Activated naive CD8-positive, alpha-beta T cell treated with anti-CD3 and anti-CD28 coated beads, Interleukin-2, amount 50 U/mL, for 24 hours (primary cell): ENCODE data around the gene MRFAP1.

Experiments
- ATAC-seq: fragments of 150-1000 bp; cut with Tn5 transposase; one replicate; pipeline ENCODE4 v1.10.0; 2021
- DNase-seq: peaks from one replicate; pipeline ENCODE4 v3.0.0; 2021
- H3K27ac Mint-ChIP-seq: one replicate; pipeline ENCODE4 v1.8.0; 2021; ENCODE audit warnings: mild to moderate bottlenecking, mixed read lengths
- H3K27me3 Mint-ChIP-seq: one replicate; pipeline ENCODE4 v1.8.0; 2021; ENCODE audit warnings: mixed read lengths
- H3K36me3 Mint-ChIP-seq: one replicate; pipeline ENCODE4 v1.8.0; 2021; ENCODE audit warnings: low read depth, mixed read lengths
- H3K4me1 Mint-ChIP-seq: one replicate; pipeline ENCODE4 v1.8.0; 2021; ENCODE audit warnings: mixed read lengths
- H3K4me3 Mint-ChIP-seq: one replicate; pipeline ENCODE4 v1.8.0; 2021; ENCODE audit warnings: mild to moderate bottlenecking, moderate library complexity, mixed read lengths
- H3K9me3 Mint-ChIP-seq: one replicate; pipeline ENCODE4 v1.8.0; 2021; ENCODE audit warnings: mixed read lengths

MRFAP1 gene

DNA sequence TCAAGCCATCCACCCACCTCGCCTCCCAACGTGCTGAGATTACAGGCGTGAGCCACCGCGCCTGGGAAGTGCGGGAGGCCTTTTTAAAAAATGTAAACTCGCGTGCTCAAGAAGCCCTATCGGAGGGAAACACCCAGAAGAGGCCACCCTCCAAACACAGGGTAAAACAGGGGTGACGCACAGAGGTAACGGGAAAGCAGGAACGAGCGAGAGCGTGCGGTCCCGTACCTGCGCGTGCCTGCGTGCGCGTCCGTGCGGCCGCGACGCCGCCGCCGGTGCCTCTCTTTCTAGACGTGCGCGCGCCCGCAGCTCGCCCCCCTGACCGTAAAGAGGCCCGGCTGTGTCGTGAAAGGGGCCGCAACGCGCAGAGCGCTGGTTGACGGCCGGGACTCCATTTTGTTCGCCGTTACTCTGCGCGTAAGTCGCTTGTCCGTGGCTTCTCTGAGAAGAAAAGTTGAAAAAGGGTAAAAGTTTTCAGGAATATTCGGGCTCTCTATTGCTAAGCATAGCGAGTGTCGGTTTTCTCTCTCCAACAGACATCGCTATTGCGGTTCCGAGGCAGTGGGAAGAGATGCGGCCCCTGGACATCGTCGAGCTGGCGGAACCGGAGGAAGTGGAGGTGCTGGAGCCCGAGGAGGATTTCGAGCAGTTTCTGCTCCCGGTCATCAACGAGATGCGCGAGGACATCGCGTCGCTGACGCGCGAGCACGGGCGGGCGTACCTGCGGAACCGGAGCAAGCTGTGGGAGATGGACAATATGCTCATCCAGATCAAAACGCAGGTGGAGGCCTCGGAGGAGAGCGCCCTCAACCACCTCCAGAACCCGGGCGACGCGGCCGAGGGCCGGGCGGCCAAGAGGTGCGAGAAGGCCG lies at the start of gene MRFAP1:
Gene MRFAP1, plus strand, starts transcription at position 394 of the 872 bp plus-strand sequence. Its CDS starts 178 bp downstream, at position 572.
- ATAC-seq = peak; percentile 92
- Mint-ChIP-seq H3K27ac (peak within 1 kb of the TSS; percentile 99), H3K27me3 (no peaks in the 10 kb centered on the region), H3K9me3 (no peaks in the 10 kb centered on the region), H3K36me3 (peaks cover 36% of the 10 kb centered on the region), H3K4me1 (peaks cover 34% of the 10 kb centered on the region), H3K4me3 (peak within 1 kb of the TSS; percentile 96)
- peak; percentile 93 for DNase-seq

DNA sequence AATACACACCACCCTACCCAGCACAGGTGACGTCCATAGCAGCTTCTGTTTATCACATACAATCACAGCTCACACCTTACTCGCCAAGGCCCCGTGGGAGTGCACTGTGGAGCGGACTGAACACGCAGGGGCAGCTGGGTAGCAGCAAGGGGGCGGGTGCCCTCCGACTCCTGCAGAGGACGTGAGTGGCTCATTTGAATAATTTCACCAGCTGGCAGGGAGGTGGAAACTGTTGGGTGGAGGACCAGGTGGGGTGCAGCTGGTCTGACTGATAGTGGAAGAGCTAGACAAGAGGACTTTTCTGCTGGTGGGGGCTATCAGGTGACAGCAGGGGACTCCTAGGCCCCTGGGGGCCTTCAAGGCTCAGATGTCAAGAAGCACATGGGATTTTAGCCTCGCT lies 49.2 kb upstream of the MRFAP1 start:
- no peak overlapping the region for H3K27ac Mint-ChIP-seq
- DNase-seq (no peak), ATAC-seq (no peak)
- no peaks in the 10 kb centered on the region for H3K4me1 Mint-ChIP-seq
- H3K36me3 Mint-ChIP-seq = peaks cover 3% of the 10 kb centered on the region
- H3K9me3 Mint-ChIP-seq = no peaks in the 10 kb centered on the region
- H3K27me3 Mint-ChIP-seq = no peaks in the 10 kb centered on the region
- H3K4me3 Mint-ChIP-seq = no peak overlapping the region

DNA sequence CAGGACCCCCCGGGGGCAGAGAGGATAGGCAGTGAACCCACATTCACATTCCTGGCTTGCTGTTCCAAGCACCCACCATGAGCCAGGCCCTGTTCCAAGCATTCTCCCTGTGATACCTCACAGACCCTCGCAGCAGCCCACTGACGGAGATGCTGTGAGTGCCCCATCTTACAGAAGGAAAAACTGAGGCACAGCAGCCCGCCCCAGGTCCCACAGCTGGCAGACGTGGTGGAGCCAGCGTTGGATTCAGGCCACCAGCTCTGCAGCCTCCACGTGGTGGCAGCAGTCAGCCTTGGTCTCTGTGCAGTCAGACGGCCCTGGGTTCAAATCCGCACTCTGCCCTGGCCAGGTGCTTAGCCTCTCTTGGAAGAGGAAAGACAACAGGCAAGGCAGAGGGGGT lies 48.7 kb upstream of the MRFAP1 start:
- Mint-ChIP-seq H3K9me3 (no peaks in the 10 kb centered on the region), H3K27ac (no peak overlapping the region), H3K4me3 (no peak overlapping the region), H3K36me3 (peaks cover 3% of the 10 kb centered on the region), H3K27me3 (no peaks in the 10 kb centered on the region), H3K4me1 (no peaks in the 10 kb centered on the region)
- DNase-seq (no peak), ATAC-seq (no peak)

DNA sequence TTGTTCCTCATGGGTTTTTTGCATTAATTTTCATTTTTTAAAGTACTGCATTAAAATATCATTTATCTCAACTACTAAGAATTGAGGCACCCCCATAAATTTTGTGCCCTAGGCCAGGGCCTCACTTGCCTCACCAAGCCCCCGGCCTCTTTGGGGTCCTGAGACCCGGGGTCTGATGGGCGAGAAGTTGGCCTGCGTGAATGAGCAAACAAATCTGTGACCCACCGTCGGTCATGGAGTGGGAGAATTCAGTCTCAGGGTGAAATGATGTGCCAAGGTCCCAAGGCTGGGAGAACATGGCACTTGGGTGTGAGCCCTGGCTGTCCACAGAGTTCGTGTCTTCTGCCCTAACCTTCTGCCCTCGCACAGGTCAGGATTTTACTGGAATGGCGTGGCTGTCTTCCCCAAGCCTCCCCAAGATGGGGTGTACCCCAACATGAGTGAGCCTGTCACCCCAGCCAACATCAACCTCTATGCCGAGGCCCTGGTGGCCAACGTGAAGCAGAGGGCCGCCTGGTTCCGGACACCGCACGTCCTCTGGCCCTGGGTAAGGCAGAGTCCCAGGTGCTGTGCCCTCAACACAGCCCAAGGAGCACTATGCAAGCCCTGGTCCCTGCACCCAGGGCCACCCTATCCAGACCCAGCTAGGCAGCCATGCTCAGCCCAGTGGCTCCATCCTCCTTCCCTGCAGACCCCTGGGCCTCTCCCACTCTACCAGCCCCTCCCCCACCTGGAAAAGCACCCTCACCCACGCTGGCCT lies 47.5 kb upstream of the MRFAP1 start:
- Mint-ChIP-seq H3K36me3 (peaks cover 3% of the 10 kb centered on the region), H3K27ac (no peak overlapping the region), H3K27me3 (no peaks in the 10 kb centered on the region)

DNA sequence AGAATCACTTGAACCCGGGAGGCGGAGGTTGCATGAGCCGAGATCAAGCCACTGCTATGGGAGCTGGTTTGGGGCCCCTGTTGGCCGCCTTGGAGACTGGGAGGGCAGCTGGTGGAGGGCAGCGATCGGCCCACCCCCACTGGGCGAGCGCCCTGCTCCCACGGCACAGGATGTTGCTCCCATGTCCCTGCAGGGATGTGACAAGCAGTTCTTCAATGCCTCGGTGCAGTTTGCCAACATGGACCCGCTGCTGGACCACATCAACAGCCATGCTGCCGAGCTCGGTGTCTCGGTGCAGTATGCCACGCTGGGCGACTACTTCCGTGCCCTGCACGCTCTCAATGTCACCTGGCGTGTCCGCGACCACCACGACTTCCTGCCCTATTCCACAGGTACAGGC lies 46.1 kb upstream of the MRFAP1 start:
- no peaks in the 10 kb centered on the region for H3K27me3 Mint-ChIP-seq
- no peak overlapping the region for H3K4me3 Mint-ChIP-seq
- no peak overlapping the region for H3K27ac Mint-ChIP-seq
- no peaks in the 10 kb centered on the region for H3K9me3 Mint-ChIP-seq
- ATAC-seq (no peak), DNase-seq (no peak)
- H3K36me3 Mint-ChIP-seq = peaks cover 3% of the 10 kb centered on the region
- no peaks in the 10 kb centered on the region for H3K4me1 Mint-ChIP-seq

More for the DNA sequence above, 47.5 kb upstream of the MRFAP1 start:
- DNase-seq (no peak), ATAC-seq (no peak)
- no peaks in the 10 kb centered on the region for H3K4me1 Mint-ChIP-seq
- H3K4me3 Mint-ChIP-seq = no peak overlapping the region
- no peaks in the 10 kb centered on the region for H3K9me3 Mint-ChIP-seq

DNA sequence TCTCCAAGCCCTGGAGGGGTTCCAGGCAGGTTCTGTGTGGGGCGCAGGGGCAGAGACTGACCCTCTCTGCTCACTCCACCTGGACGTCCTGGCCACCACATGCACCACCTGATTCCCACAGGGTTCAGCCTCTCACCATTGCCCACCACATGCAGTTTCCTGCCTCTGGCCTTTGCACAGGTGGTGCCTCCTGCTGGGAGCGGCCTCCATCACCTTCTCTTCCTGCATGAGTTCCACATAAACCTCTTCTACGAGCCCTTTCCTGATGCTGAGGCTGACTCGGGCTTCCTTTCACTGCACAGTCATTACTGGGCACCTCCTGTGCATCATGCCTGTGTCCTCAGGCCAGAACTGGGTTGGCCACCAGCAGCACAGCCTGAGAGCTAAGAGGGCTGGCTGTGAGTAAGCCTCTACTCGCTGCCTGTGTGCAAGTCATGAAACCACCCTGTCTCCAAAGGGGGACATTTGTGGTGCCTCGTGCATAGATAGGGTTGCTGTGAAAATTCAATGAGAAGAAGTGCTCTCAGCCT lies 45.6 kb upstream of the MRFAP1 start:
- Mint-ChIP-seq H3K36me3 (peaks cover 3% of the 10 kb centered on the region), H3K27me3 (no peaks in the 10 kb centered on the region), H3K9me3 (no peaks in the 10 kb centered on the region), H3K4me1 (no peaks in the 10 kb centered on the region), H3K4me3 (no peak overlapping the region), H3K27ac (no peak overlapping the region)
- ATAC-seq (no peak), DNase-seq (no peak)

DNA sequence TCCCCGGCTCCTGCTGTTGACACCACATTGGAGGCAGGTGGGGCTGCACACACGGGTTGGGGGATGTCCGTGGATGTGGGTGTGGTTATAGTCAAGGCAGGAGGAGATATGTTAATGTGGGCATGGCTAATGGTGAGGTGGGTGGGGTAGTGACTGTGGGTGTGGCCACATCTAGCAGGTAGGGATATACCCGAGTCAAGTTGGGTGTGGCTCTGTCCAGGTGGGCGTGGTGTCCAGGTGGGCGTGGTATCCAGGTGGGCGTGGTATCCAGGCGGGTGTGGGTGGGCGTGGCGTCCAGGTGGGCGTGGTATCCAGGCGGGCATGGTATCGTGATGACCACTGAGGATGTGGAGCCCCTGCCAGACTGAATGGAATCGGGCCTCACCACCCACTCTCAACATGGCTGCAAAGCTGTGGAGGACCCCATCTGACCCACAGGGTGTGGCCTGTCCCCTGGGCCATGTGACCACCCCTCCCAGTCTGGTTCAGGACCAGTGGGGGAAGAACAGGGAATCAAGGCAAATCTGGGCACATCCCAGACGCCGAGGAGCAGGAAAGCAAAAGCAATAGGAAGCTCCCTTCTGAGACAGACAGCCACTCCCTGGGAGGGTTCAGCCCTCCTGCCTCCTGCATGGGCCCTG lies 44.5 kb upstream of the MRFAP1 start:
- Mint-ChIP-seq H3K9me3 (no peaks in the 10 kb centered on the region), H3K4me3 (no peak overlapping the region), H3K4me1 (no peaks in the 10 kb centered on the region), H3K27ac (no peak overlapping the region), H3K36me3 (peaks cover 5% of the 10 kb centered on the region), H3K27me3 (no peaks in the 10 kb centered on the region)
- ATAC-seq (peak; percentile 30), DNase-seq (no peak)

DNA sequence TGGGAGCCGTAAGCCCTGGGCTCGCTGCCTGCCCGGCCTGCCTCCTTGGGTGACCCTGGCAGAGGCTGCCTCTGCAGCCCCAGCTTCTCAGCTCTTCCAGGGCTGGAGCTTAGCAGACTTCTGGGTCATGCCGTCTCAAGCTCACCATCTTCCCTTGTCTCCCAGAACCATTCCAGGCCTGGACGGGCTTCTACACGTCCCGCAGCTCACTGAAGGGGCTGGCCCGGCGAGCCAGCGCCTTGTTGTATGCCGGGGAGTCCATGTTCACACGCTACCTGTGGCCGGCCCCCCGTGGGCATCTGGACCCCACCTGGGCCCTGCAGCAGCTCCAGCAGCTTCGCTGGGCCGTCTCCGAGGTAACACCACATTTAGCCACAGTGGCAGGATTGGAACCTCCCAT lies 43.5 kb upstream of the MRFAP1 start:
- H3K27me3 Mint-ChIP-seq = no peaks in the 10 kb centered on the region
- H3K4me1 Mint-ChIP-seq = no peaks in the 10 kb centered on the region
- no peak overlapping the region for H3K4me3 Mint-ChIP-seq
- H3K36me3 Mint-ChIP-seq = peaks cover 10% of the 10 kb centered on the region
- H3K9me3 Mint-ChIP-seq = no peaks in the 10 kb centered on the region
- DNase-seq = no peak
- no peak for ATAC-seq
- H3K27ac Mint-ChIP-seq = no peak overlapping the region

DNA sequence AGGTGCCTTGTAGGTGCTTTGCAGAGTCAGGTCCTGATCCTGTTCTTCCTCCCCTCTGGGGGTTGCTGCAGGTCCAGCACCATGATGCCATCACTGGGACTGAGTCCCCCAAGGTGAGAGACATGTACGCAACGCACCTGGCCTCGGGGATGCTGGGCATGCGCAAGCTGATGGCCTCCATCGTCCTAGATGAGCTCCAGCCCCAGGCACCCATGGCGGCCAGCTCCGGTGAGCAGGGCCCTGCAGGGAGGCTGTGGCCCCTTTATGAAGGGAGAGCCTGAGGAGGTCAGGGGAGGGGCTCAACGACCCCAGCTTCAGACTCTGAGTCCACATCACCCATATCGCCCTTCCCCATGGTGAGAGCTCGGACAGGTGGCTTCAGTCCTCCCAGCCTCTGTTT lies 42.4 kb upstream of the MRFAP1 start:
- no peaks in the 10 kb centered on the region for H3K27me3 Mint-ChIP-seq
- DNase-seq = no peak
- H3K27ac Mint-ChIP-seq = no peak overlapping the region
- H3K4me1 Mint-ChIP-seq = no peaks in the 10 kb centered on the region
- H3K4me3 Mint-ChIP-seq = no peak overlapping the region
- peaks cover 16% of the 10 kb centered on the region for H3K36me3 Mint-ChIP-seq
- no peaks in the 10 kb centered on the region for H3K9me3 Mint-ChIP-seq
- no peak for ATAC-seq

DNA sequence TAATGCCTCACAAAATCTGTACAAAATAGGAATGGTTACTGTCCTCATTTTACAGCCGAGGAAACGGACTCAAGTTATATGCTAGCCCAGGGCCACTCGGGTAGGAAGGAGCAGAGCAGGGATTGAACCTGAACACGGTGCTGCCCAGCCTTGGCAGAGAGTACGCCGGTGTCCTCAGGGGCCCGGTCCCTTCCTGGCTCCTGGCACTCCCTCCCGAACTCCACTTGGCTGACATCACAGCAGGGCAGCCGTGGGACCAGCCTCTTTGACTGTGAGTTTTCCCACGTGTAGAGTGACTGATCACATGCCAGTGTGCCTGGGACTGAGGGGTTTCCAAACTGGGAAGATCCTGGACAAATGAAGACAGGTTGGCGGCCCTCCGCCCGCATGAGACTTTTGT lies 41.8 kb upstream of the MRFAP1 start:
- no peaks in the 10 kb centered on the region for H3K9me3 Mint-ChIP-seq
- DNase-seq = no peak
- no peaks in the 10 kb centered on the region for H3K27me3 Mint-ChIP-seq

DNA sequence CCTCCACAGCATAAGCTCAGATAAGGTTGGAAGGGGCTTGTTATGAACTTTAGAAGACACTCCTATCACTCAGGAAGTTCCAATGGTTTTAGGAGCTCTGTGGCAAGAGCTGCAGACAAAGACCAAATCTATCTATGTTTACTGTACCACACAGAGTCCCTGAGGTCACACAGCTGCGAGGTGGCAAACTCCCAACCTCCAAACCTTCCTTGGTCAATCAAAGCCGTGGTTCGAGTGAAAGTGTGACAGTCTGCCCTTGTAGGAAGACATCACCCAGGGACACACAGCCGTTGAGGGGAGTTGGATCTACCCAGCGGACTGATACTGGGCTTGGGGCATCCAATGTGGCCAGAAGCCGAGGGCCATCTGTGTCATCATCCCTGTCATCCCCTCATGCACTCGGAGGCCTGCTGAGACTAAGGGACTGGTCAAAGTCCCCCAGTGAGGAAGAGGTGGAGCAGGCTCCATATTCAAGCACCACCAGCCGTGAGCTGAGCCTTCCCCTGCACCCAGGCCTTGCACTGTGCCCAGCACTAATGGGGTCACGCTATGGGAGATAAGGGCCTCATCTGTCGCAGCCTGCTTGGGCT lies 38.7 kb upstream of the MRFAP1 start:
- H3K27ac Mint-ChIP-seq = no peak overlapping the region
- H3K36me3 Mint-ChIP-seq = peaks cover 39% of the 10 kb centered on the region
- peaks cover 4% of the 10 kb centered on the region for H3K9me3 Mint-ChIP-seq
- ATAC-seq (no peak), DNase-seq (no peak)
- no peaks in the 10 kb centered on the region for H3K4me1 Mint-ChIP-seq
- H3K4me3 Mint-ChIP-seq = no peak overlapping the region
- no peaks in the 10 kb centered on the region for H3K27me3 Mint-ChIP-seq

More for the DNA sequence above, 41.8 kb upstream of the MRFAP1 start:
- Mint-ChIP-seq H3K4me1 (no peaks in the 10 kb centered on the region), H3K4me3 (no peak overlapping the region), H3K27ac (no peak overlapping the region), H3K36me3 (peaks cover 20% of the 10 kb centered on the region)
- ATAC-seq = no peak

DNA sequence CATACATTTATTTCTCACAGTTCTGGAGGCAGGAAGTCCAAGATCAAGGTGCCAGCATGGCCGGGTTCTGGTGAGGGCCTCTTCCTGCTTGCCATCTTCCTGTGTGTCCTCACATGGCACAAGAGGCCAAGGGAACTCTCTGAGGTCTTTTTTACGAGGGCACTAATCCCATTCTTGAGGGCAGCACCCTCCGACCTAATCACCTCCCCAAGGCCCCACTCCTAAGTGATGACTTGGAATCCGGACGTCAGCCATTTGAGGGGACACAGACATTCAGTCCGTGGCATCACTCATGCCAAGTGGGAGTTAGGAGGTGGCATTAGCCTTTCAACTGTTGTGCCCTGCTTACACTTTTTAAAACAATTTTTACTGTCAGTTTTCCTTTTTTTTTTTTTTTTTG lies 38.2 kb upstream of the MRFAP1 start:
- H3K4me3 Mint-ChIP-seq = no peak overlapping the region
- ATAC-seq (no peak), DNase-seq (no peak)
- H3K4me1 Mint-ChIP-seq = no peaks in the 10 kb centered on the region
- H3K27ac Mint-ChIP-seq = no peak overlapping the region
- H3K27me3 Mint-ChIP-seq = no peaks in the 10 kb centered on the region
- H3K36me3 Mint-ChIP-seq = peaks cover 42% of the 10 kb centered on the region
- peaks cover 4% of the 10 kb centered on the region for H3K9me3 Mint-ChIP-seq

DNA sequence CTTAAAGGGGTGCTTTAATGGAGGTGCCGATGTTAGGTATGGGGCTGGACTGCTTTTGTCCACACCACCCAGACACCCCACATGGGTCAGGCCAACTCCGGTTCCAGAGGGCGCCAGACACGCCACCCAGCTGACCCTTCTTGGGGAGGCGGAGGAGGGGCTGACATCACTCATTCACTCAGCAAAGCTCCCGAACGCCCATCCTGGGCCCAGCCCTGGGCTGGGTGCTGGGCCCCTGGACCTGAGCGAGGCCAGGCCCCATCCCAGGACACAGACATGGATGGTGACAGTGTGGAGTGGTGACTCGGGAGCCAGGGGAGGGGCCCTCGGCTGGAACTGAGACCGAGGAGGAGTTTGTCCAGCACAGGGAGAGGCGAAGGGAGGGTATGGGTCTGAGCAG lies 37.4 kb upstream of the MRFAP1 start:
- Mint-ChIP-seq H3K27ac (no peak overlapping the region), H3K27me3 (no peaks in the 10 kb centered on the region), H3K4me3 (no peak overlapping the region), H3K36me3 (peaks cover 49% of the 10 kb centered on the region), H3K9me3 (peaks cover 4% of the 10 kb centered on the region), H3K4me1 (peaks cover 3% of the 10 kb centered on the region)
- DNase-seq = no peak
- ATAC-seq = no peak

DNA sequence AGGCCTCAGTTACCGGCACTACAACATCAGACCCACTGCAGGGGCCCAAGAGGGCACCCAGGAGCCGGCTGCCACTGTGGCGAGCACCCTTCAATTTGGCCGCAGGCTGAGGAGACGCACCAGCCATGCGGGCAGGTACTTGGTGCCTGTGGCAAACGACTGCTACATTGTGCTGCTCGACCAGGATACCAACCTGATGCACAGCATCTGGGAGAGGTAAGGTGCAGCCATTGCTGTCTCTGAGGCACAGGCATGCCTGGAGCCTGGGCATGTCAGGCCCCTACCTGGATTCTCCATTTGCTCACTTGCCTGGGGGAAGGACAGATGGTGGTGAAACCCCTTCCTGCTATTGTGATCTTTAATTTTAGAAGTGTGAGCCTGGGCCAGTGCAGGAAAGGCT lies 35.4 kb upstream of the MRFAP1 start:
- H3K4me3 Mint-ChIP-seq = no peak overlapping the region
- H3K9me3 Mint-ChIP-seq = peaks cover 4% of the 10 kb centered on the region
- ATAC-seq = no peak
- no peak overlapping the region for H3K27ac Mint-ChIP-seq
- DNase-seq = no peak
- H3K27me3 Mint-ChIP-seq = no peaks in the 10 kb centered on the region
- H3K36me3 Mint-ChIP-seq = peaks cover 53% of the 10 kb centered on the region
- H3K4me1 Mint-ChIP-seq = peaks cover 10% of the 10 kb centered on the region
